Left lung (tissue), 10 donors: ENCODE data around the gene TP53BP1. TPM values are rescaled to one million over a fixed set of nuclear protein-coding genes. Genes with fewer than 3 reads are reported as not detected.
"Not testable (repeated sequence)": the region's sequence is repeated elsewhere in the genome, so short reads cannot be mapped to it uniquely, and the experiment has no call there.

ENCODE experiments used
- ATAC-seq: fragments of 200-7000 bp; cut with Tn5 transposase; one replicate; pipeline ENCODE4 v1.9.1; 2020; ENCODE audit warnings: moderate library complexity
- DNase-seq, 4 donors: peaks; one replicate each; pipeline ENCODE4 v3.0.0-alpha.2; 2013 to 2020
- H3K27ac ChIP-seq, 2 donors: fragments of 200-600 bp; sonication (generic) in 1 of 2; one replicate each; pipeline versions ENCODE4 v1.5.0 to v1.8.0; 2020 to 2021
- H3K27me3 ChIP-seq, 2 donors: fragments of 200-600 bp; sonication (generic) in 1 of 2; one replicate each; pipeline versions ENCODE4 v1.5.0 to v1.8.0; 2020 to 2021
- H3K36me3 ChIP-seq, 2 donors: fragments of 200-600 bp; sonication (generic) in 1 of 2; one replicate each; pipeline versions ENCODE4 v1.5.0 to v1.8.0; 2020 to 2021
- H3K4me1 ChIP-seq, 2 donors: fragments of 200-600 bp; one replicate each; pipeline ENCODE4 v1.8.0; 2021
- H3K4me3 ChIP-seq, 2 donors: fragments of 200-600 bp; sonication (generic) in 1 of 2; one replicate each; pipeline versions ENCODE4 v1.5.0 to v1.8.0; 2020 to 2021; ENCODE audit warnings: mild to moderate bottlenecking in 1 of 2
- H3K9me3 ChIP-seq, 2 donors: fragments of 200-600 bp; sonication (generic) in 1 of 2; one replicate each; pipeline versions ENCODE4 v1.5.0 to v1.8.0; 2020 to 2021
- intact Hi-C, 2 donors: fragments of 100-400 bp; cut with DNase I; formaldehyde crosslinking; loops; one replicate each; pipeline versions ENCODE4 v1.11.2 to v1.14.2; 2022
- polyA plus RNA-seq, 6 donors: library from polyadenylated mRNA; unstranded; fragments of 120-200 nt; gene quantifications; one replicate each; pipeline ENCODE4 v1.2.1, GENCODE V29; 2013; ENCODE audit not compliant: insufficient read length in 6 of 6
- total RNA-seq, 2 donors: library from RNA; stranded (reverse); fragmentation: NEBNext Ultra II Directional; extraction: Animal tissue kit (Norgen Biotek cat#: 25700); gene quantifications; one replicate each; pipeline ENCODE4 v1.2.1, GENCODE V29; 2021
- TF ChIP-seq, protein P1 (sequence below), 2 donors: fragments of 200-600 bp; sonication (generic) in 1 of 2; IDR thresholded peaks; one replicate each; pipeline versions ENCODE4 v1.5.0 to v1.8.0; 2021; ENCODE audit warnings: antibody characterized with exemption in 2 of 2
- donor health status: DM: no; HTN: yes; CAD: no.
- donor health status: DM: no; HTN: no; CAD: no.

The TP53BP1 gene
- total and polyA plus RNA-seq, 8 donors, result 32.7 to 112 (median 90.0) TPM

GRCh38 chr15:43402255-43402654, 90.7 kb downstream of the TP53BP1 start:
- Histone ChIP-seq H3K27me3 (no peaks in the 10 kb centered on the region), H3K36me3 (peaks cover 0 to 98% of the 10 kb centered on the region in 2 donors), H3K27ac (no peak overlapping the region), H3K9me3 (no peaks in the 10 kb centered on the region), H3K4me3 (no peak overlapping the region), H3K4me1 (no peaks in the 10 kb centered on the region)
- intact Hi-C loops, result no loop called here
- TF ChIP-seq, protein P1, sequence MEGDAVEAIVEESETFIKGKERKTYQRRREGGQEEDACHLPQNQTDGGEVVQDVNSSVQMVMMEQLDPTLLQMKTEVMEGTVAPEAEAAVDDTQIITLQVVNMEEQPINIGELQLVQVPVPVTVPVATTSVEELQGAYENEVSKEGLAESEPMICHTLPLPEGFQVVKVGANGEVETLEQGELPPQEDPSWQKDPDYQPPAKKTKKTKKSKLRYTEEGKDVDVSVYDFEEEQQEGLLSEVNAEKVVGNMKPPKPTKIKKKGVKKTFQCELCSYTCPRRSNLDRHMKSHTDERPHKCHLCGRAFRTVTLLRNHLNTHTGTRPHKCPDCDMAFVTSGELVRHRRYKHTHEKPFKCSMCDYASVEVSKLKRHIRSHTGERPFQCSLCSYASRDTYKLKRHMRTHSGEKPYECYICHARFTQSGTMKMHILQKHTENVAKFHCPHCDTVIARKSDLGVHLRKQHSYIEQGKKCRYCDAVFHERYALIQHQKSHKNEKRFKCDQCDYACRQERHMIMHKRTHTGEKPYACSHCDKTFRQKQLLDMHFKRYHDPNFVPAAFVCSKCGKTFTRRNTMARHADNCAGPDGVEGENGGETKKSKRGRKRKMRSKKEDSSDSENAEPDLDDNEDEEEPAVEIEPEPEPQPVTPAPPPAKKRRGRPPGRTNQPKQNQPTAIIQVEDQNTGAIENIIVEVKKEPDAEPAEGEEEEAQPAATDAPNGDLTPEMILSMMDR (IDR thresholded peaks at IDR 0.05), result no peak
- no peak for ATAC-seq
- no peak for DNase-seq

GRCh38 chr15:43393592-43393991, 99.4 kb downstream of the TP53BP1 start:
- H3K4me3 ChIP-seq, intact Hi-C loops, H3K27me3 ChIP-seq, DNase-seq, H3K9me3 ChIP-seq, H3K4me1 ChIP-seq, ATAC-seq, H3K27ac ChIP-seq: not testable (repeated sequence)
- peaks cover 0 to 66% of the 10 kb centered on the region in 2 donors for H3K36me3 ChIP-seq

GRCh38 chr15:43390723-43391122, 102.2 kb downstream of the TP53BP1 start:
- intact Hi-C loops, result no loop called here
- H3K36me3 ChIP-seq, result peaks cover 0 to 62% of the 10 kb centered on the region in 2 donors
- ATAC-seq, result no peak

GRCh38 chr15:43383070-43383469, 109.9 kb downstream of the TP53BP1 start:
- TF ChIP-seq, protein P1 (IDR thresholded peaks at IDR 0.05), result no peak
- Histone ChIP-seq H3K4me3 (no peak overlapping the region), H3K36me3 (peaks cover 0 to 88% of the 10 kb centered on the region in 2 donors), H3K27me3 (no peaks in the 10 kb centered on the region), H3K9me3 (no peaks in the 10 kb centered on the region), H3K4me1 (no peaks in the 10 kb centered on the region), H3K27ac (no peak overlapping the region)
- no peak for DNase-seq
- ATAC-seq, result no peak
- intact Hi-C loops, result no loop called here

More at GRCh38 chr15:43390723-43391122, 102.2 kb downstream of the TP53BP1 start:
- Histone ChIP-seq H3K4me1 (no peaks in the 10 kb centered on the region), H3K27me3 (no peaks in the 10 kb centered on the region), H3K9me3 (no peaks in the 10 kb centered on the region), H3K4me3 (no peak overlapping the region), H3K27ac (no peak overlapping the region)
- TF ChIP-seq, protein P1 (IDR thresholded peaks at IDR 0.05), result no peak
- no peak for DNase-seq

- no peaks in the 10 kb centered on the region for H3K9me3 ChIP-seq
- TF ChIP-seq, protein P1 (IDR thresholded peaks at IDR 0.05), result no peak
- H3K27ac ChIP-seq, result no peak overlapping the region
- H3K4me3 ChIP-seq, result no peak overlapping the region
- no peaks in the 10 kb centered on the region for H3K4me1 ChIP-seq
- ATAC-seq (no peak), DNase-seq (no peak)
- H3K36me3 ChIP-seq, result peaks cover 0 to 81% of the 10 kb centered on the region in 2 donors
- intact Hi-C loops, result no loop called here
- H3K27me3 ChIP-seq, result no peaks in the 10 kb centered on the region
Observed at GRCh38 chr15:43382310-43382709, 110.6 kb downstream of the TP53BP1 start.

GRCh38 chr15:43378601-43379000, 114.4 kb downstream of the TP53BP1 start:
- no peak overlapping the region for H3K27ac ChIP-seq
- H3K4me1 ChIP-seq, result no peaks in the 10 kb centered on the region
- H3K36me3 ChIP-seq, result peaks cover 0 to 53% of the 10 kb centered on the region in 2 donors
- no peaks in the 10 kb centered on the region for H3K27me3 ChIP-seq
- no peak overlapping the region for H3K4me3 ChIP-seq
- no peaks in the 10 kb centered on the region for H3K9me3 ChIP-seq
- DNase-seq (no peak), ATAC-seq (no peak)
- intact Hi-C loops, result no loop called here
- TF ChIP-seq, protein P1 (IDR thresholded peaks at IDR 0.05), result no peak
